Endothelial cell of umbilical vein (primary cell): Measurements from ENCODE around the gene KIAA1217. TPM values are rescaled to one million over a fixed set of nuclear protein-coding genes. Genes with fewer than 3 reads are reported as not detected.

ENCODE experiments used
- BruUV-seq: library from RNA; stranded (reverse); fragments of 400-500 nt; replicated peaks from 2 replicates; lab custom pipeline; 2021; lab: Mats Ljungman, UMichigan
- CTCF ChIA-PET: fragments of 300-600, 350-600 bp; sonication (Branson Sonifier 250); formaldehyde crosslinking; loops from one replicate; lab custom pipeline; 2021; ENCODE audit warnings: antibody characterized with exemption, inconsistent platforms; lab: Charles Lee
- POLR2A ChIA-PET: fragments of 300-600, 350-600 bp; sonication (Branson Sonifier 250); formaldehyde crosslinking; loops from one replicate; lab custom pipeline; 2021; ENCODE audit warnings: antibody characterized with exemption, inconsistent platforms; lab: Charles Lee
- DNase-seq: peaks from one replicate; pipeline ENCODE4 v3.0.0-alpha.2; 2011; ENCODE audit warnings: low read depth, low spot score
- FAIRE-seq: peaks from 2 replicates; lab custom pipeline; 2011; peaks lifted over from hg19 to GRCh38; lab: Jason Lieb, UNC
- H2AFZ ChIP-seq: 2 replicates; pipeline ENCODE4 v1.6.0; 2012; ENCODE audit warnings: low read depth, low read length, control low read depth, inconsistent platforms
- H3K27ac ChIP-seq: 2 replicates; pipeline ENCODE4 v1.5.1; 2011; ENCODE audit warnings: low read depth, mild to moderate bottlenecking, control low read depth, low read length, moderate library complexity; ENCODE audit not compliant: insufficient read depth
- H3K27me3 ChIP-seq, 2 experiments: 2 replicates each; pipeline versions ENCODE4 v1.6.0 to v1.6.1; 2011; ENCODE audit warnings: low read length in 2 of 2, mixed read lengths in 1 of 2; ENCODE audit not compliant: control insufficient read depth in 2 of 2, insufficient read depth in 2 of 2
- H3K36me3 ChIP-seq, 2 experiments: 2 replicates in 1 of 2; 3 replicates in 1 of 2; pipeline ENCODE4 v1.5.1; 2011; ENCODE audit warnings: low read length in 2 of 2, mild to moderate bottlenecking in 1 of 2, moderate library complexity in 1 of 2; ENCODE audit not compliant: control insufficient read depth in 2 of 2, insufficient read depth in 2 of 2; ENCODE audit errors: extremely low read depth in 1 of 2
- H3K4me1 ChIP-seq: 3 replicates; pipeline ENCODE4 v1.5.1; 2011; ENCODE audit warnings: mild to moderate bottlenecking, low read length; ENCODE audit not compliant: control insufficient read depth, insufficient read depth; ENCODE audit errors: extremely low read depth
- H3K4me2 ChIP-seq: 2 replicates; pipeline ENCODE4 v1.6.1; 2011; ENCODE audit warnings: low read length, control low read depth, mixed read lengths; ENCODE audit not compliant: insufficient read depth
- H3K4me3 ChIP-seq, 3 experiments: fragments of 200-600 bp in 1 of 3; sonication (generic), shearing (Covaris generic) in 1 of 3; replicated peaks in 1 of 3; 2 replicates each; pipeline ENCODE4 v1.5.1; 2011 to 2016; ENCODE audit warnings: control low read depth in 3 of 3, low read length in 3 of 3, mild to moderate bottlenecking in 2 of 3, inconsistent platforms in 1 of 3, low read depth in 1 of 3, moderate library complexity in 1 of 3; ENCODE audit not compliant: insufficient read depth in 1 of 3
- H3K79me2 ChIP-seq: 2 replicates; pipeline ENCODE4 v1.6.0; 2012; ENCODE audit warnings: low read length, inconsistent platforms; ENCODE audit not compliant: control insufficient read depth, insufficient read depth
- H3K9ac ChIP-seq: replicated peaks from 2 replicates; pipeline ENCODE3; 2011; ENCODE audit warnings: low read length, control low read depth; ENCODE audit not compliant: insufficient read depth; ENCODE audit errors: extremely low read depth
- H3K9me1 ChIP-seq: replicated peaks from 3 replicates; pipeline ENCODE4 v1.6.0; 2011; ENCODE audit warnings: mild to moderate bottlenecking, low read length; ENCODE audit not compliant: control insufficient read depth, insufficient read depth; ENCODE audit errors: extremely low read depth
- H3K9me3 ChIP-seq: replicated peaks from 2 replicates; pipeline ENCODE4 v1.5.1; 2012; ENCODE audit warnings: low read length, inconsistent platforms; ENCODE audit not compliant: control insufficient read depth, insufficient read depth
- H4K20me1 ChIP-seq: replicated peaks from 2 replicates; pipeline ENCODE3; 2011; ENCODE audit warnings: mild to moderate bottlenecking, low read length; ENCODE audit not compliant: control insufficient read depth, insufficient read depth; ENCODE audit errors: extremely low read depth
- CTCF ChIP-seq, 2 donors: IDR thresholded peaks; 1 replicate in 1 of 2; 2 replicates in 1 of 2; pipeline ENCODE4 v1.5.1; 2011; ENCODE audit warnings: low read length in 2 of 2, mild to moderate bottlenecking in 2 of 2, moderate library complexity in 2 of 2, control low read depth in 1 of 2, inconsistent platforms in 1 of 2, low read depth in 1 of 2; ENCODE audit not compliant: insufficient read depth in 1 of 2; ENCODE audit errors: extremely low read depth in 1 of 2
- EZH2 ChIP-seq: IDR thresholded peaks from 2 replicates; pipeline ENCODE4 v1.6.1; 2012; ENCODE audit warnings: borderline replicate concordance, low read depth, mild to moderate bottlenecking, moderate library complexity, low read length, inconsistent platforms; ENCODE audit not compliant: severe bottlenecking
- FOS ChIP-seq: IDR thresholded peaks from 2 replicates; pipeline ENCODE4 v1.6.1; 2011; ENCODE audit warnings: mild to moderate bottlenecking, low read length, moderate library complexity, borderline replicate concordance; ENCODE audit not compliant: insufficient read depth
- GATA2 ChIP-seq: IDR thresholded peaks from 2 replicates; pipeline ENCODE4 v1.7.0; 2011; ENCODE audit warnings: low read depth, mild to moderate bottlenecking, moderate library complexity, mixed read lengths, low read length; ENCODE audit not compliant: insufficient read length, insufficient read depth
- JUN ChIP-seq: IDR thresholded peaks from 2 replicates; pipeline ENCODE4 v1.6.1; 2011; ENCODE audit warnings: borderline replicate concordance, low read depth; ENCODE audit not compliant: insufficient read length, insufficient read depth
- MAX ChIP-seq: IDR thresholded peaks from 2 replicates; pipeline ENCODE4 v1.6.1; 2011; ENCODE audit not compliant: insufficient read depth, insufficient read length
- MYC ChIP-seq: IDR thresholded peaks from one replicate; pipeline ENCODE4 v1.6.1; 2011; ENCODE audit warnings: mild to moderate bottlenecking, low read depth, low read length
- POLR2A ChIP-seq: IDR thresholded peaks from 2 replicates; pipeline ENCODE4 v1.6.1; 2012; ENCODE audit warnings: low read depth, mild to moderate bottlenecking, control low read depth, low read length
- POLR2AphosphoS5 ChIP-seq: IDR thresholded peaks from 2 replicates; pipeline ENCODE4 v1.6.1; 2012; ENCODE audit warnings: low read depth, mild to moderate bottlenecking, control low read depth, low read length, moderate library complexity; ENCODE audit not compliant: insufficient read depth
- dilution Hi-C: fragments of 300-500 bp; cut with MboI; formaldehyde crosslinking; loops from one replicate; pipeline ENCODE4 v1.15.0; 2019; ENCODE audit warnings: low sequenced_read_pairs; ENCODE audit not compliant: extremely low pct_ligation_motif_present
- intact Hi-C: fragments of 100-400 bp; cut with micrococcal nuclease; formaldehyde crosslinking; loops from one replicate; pipeline ENCODE4 v1.10.0; 2022
- polyA plus RNA-seq, 4 experiments: library from polyadenylated mRNA; depleted of rRNA in 3 of 4; stranded (reverse) in 3 of 4; unstranded in 1 of 4; fragments of >200 nt; gene quantifications; 2 replicates each; pipeline versions ENCODE4 v1.2.1 to v1.2.3, GENCODE V29; 2011 to 2012; ENCODE audit warnings: missing spikeins in 1 of 4
- total RNA-seq: library from RNA; stranded (reverse); gene quantifications from 2 replicates; pipeline ENCODE4 v1.2.3, GENCODE V29; 2021

KIAA1217 gene
- total and polyA plus RNA-seq, 2 donors (not counting 3 experiments of a cell fraction or from before 2014, with no cell fraction given): 0.83 to 10.3 TPM

- intact Hi-C loops: no loop called here
These were observed 69.4 kb downstream of the KIAA1217 start for GRCh38 chr10:24278176-24278889.

More at GRCh38 chr10:24278176-24278889, 69.4 kb downstream of the KIAA1217 start:
- H3K36me3 ChIP-seq: no peaks in the 10 kb centered on the region
- no peaks in the 10 kb centered on the region for H3K9me3 ChIP-seq
- H3K4me1 ChIP-seq: no peaks in the 10 kb centered on the region
- ChIA-PET CTCF (no interaction called here), POLR2A (no interaction called here)
- FAIRE-seq: no peak
- no peak for DNase-seq
- H3K27ac ChIP-seq: no peak overlapping the region
- H3K79me2 ChIP-seq: no peaks in the 10 kb centered on the region
- H3K9ac ChIP-seq: no peak overlapping the region
- no peak for TF ChIP-seq MYC
- no peak for TF ChIP-seq GATA2
- TF ChIP-seq JUN: no peak
- TF ChIP-seq MAX: no peak
- no peak for TF ChIP-seq POLR2A
- TF ChIP-seq FOS: no peak
- TF ChIP-seq POLR2AphosphoS5: no peak
- no peak for TF ChIP-seq CTCF (IDR thresholded peaks at IDR 0.05; ENCODE audit: extremely low read depth in 1 of 2, insufficient read depth in 1 of 2, low read depth in 1 of 2, low read length in 2 of 2)
- TF ChIP-seq EZH2: no peak
- H2AFZ ChIP-seq: no peak overlapping the region
- H3K4me3 ChIP-seq: no peak overlapping the region
- no peaks in the 10 kb centered on the region for H4K20me1 ChIP-seq
- H3K9me1 ChIP-seq: no peaks in the 10 kb centered on the region
- H3K4me2 ChIP-seq: no peak overlapping the region
- H3K27me3 ChIP-seq: no peaks in the 10 kb centered on the region
- no TSS peak for BruUV-seq
- dilution Hi-C loops: no loop called here
